D721Med (cell line): ENCODE results near the gene SERPINI1.
A peak's percentile ranks its signal among the peaks of the same experiment; 100 is the strongest.

Source experiments
- DNase-seq: peaks from one replicate; pipeline ENCODE4 v3.0.0; 2011; ENCODE audit warnings: low spot score; ENCODE audit not compliant: insufficient read length
- FAIRE-seq: peaks from 2 replicates; lab custom pipeline; 2011; peaks lifted over from hg19 to GRCh38; lab: Jason Lieb, UNC
- TF ChIP-seq, protein P1 (sequence below): IDR thresholded peaks from 2 replicates; pipeline ENCODE4 v1.5.1; 2012; ENCODE audit warnings: mild to moderate bottlenecking, control low read depth; ENCODE audit not compliant: insufficient read depth; ENCODE audit errors: missing control alignments

SERPINI1 gene

DNA sequence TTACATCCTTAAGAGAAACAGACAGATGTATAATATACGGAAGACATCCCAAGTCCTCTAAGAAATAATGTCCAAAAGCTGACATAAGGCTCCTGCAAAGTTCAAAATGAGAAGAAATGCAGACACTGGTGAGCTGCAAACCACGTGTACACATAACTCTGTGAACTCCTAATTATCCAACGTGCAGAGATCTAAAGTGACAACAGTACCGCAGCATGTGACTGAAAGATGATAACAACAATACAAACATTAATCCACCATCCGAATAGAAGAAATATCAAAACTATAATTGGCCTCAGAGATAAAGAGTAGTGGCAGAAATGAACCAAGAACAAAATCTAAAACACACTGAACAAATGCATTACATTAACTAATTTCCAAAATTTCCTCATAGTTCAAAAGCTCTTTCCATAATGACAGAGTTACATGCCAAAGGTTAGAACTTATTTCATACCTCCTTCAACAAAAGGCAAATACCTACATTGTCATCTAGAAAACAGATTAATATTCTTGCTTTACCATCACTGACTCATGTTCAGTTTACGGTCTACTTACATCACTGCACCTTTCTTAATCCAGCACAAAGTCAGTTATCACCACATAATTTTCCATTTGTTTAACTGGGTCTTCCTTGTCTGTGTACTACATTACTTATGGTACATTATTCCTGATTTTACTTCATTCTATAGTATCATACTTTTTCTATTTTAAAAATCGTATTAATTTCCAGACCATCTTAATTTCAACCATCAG, 3.0 kb upstream of the SERPINI1 start:
- no peak for FAIRE-seq
- TF ChIP-seq, protein P1, sequence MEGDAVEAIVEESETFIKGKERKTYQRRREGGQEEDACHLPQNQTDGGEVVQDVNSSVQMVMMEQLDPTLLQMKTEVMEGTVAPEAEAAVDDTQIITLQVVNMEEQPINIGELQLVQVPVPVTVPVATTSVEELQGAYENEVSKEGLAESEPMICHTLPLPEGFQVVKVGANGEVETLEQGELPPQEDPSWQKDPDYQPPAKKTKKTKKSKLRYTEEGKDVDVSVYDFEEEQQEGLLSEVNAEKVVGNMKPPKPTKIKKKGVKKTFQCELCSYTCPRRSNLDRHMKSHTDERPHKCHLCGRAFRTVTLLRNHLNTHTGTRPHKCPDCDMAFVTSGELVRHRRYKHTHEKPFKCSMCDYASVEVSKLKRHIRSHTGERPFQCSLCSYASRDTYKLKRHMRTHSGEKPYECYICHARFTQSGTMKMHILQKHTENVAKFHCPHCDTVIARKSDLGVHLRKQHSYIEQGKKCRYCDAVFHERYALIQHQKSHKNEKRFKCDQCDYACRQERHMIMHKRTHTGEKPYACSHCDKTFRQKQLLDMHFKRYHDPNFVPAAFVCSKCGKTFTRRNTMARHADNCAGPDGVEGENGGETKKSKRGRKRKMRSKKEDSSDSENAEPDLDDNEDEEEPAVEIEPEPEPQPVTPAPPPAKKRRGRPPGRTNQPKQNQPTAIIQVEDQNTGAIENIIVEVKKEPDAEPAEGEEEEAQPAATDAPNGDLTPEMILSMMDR: no peak
- no peak for DNase-seq

DNA sequence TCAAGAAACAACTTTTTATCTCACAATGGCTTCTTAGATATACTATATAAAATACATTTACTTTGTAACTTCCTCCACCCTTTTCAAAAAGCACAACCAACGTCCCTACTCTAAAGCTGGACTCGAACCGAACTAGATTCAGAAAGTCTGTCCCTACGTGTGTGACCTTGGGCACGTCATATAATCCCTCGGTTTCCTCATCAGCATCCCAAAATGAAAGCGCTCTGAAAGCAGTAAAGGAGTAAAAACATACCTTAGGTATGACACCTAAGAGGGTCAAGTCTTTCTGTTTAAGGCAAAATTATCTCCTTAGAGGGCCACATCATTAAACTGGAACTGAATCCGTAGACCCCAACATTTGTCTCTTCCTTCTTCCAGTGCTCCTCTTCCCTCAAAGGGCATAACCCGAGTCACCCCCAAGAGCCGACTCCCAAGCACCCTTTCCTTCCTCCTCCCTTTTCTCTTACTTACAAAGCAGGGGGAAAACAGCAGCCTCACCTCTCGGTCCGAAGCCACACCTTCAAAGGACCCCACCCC, 1.5 kb upstream of the SERPINI1 start:
- DNase-seq (no peak), FAIRE-seq (no peak)
- TF ChIP-seq, protein P1: no peak

DNA sequence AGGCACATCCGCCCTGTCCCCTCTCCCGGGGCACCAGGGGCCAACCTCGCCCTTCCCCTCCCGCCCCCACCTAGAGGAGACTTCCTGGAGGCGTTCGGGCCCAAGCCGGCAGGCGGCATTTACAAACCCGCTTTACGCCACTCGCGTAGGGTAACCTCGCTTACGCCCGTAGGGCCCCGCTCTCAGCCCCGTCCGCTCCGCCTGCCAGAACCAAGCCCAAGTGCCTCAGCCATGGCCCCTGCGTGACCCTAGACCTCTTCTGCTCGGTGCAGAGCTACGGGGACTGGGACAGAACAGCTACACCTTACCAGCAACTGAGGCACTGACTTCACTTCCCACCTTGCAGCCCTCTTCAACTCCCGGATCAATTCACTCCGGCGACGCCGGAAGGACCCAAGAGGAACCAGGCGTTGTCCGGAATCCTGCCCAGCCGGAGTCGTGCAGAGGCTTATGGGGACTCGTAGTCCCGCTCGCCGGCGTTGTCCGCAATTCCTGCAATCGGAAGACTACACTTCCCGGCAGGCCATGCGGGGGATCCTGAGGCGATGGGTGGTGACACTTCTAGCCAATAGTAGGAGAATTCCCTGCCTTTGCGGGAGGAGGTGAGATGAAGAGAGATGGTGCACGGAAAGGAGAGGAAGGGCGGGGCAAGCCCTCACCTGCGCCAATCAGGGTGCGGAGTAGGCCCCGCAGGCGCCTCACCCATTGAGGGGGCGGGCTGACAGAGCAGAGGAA, 856 bp upstream of the SERPINI1 start, which contains the start of gene PDCD10:
PDCD10 (minus strand) TSS at position 395 of the 735 bp plus-strand sequence. CDS start 14,735 bp downstream, outside the sequence.
- TF ChIP-seq, protein P1: no peak
- peak; percentile 21 for DNase-seq
- peak; percentile 67 for FAIRE-seq

DNA sequence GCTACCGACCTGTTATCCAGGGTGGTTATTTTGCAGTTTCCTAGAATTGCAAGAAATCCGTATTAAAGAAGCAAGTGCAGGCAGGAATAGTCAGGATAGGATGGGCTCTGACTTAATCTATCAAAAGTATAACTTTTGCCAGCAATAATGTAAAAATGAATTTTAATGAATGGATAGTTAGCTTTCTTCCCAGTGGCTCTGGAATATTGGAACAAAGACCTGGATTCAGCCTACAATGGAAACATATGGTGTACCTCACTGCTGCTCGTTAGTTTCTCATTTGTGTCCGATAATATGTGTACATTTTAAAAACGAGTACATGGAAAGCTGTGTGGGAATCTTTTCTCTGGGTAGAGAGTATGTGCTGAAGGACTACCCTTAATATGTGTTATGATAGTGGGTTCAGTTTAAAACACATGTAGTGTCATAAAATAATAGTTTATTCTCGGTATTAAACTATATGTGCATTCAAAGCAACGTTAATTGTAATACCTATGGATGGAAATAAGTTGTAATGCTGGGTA, 805 bp downstream of the SERPINI1 start:
- no peak for DNase-seq
- no peak for FAIRE-seq
- TF ChIP-seq, protein P1: no peak

DNA sequence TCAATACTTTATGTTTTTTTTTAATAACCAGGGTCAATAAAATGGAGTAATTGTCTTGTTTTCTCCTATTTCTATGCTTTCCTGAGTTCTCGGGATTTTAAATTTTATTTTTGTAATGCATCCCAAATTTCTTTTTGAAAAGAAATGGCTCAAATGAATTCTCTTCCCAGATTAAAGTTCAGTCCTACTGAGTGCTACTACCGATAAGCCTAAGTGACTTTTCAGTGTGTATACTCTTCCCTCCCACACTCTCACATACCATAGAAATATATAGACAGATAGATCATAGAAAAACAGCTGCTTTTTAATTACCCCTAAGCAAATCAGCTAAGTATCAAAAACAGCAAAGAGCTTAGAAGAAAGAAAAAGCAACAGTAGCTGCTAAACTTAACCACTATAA, 1.5 kb downstream of the SERPINI1 start:
- TF ChIP-seq, protein P1: no peak
- DNase-seq (no peak), FAIRE-seq (no peak)

DNA sequence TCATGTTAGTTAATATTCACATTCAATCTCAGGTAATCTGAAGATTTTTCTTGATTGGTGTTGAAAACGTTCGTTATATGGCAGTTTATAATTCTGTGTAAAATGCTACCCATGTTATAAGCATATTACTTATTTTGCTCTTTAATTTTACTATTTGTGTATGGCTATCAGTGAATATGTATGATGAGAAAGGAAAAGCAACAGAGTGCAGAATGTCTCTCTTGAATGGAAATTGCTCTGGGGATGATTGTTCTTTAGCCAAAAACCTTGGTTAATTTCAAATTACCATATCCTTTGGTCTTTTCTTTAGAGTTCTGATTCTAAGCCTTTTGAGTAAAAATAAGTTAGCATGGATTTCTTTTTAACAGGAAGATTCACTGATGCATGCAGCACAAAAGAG, 2.5 kb downstream of the SERPINI1 start:
- no peak for DNase-seq
- TF ChIP-seq, protein P1: no peak

More for the DNA sequence above, 2.5 kb downstream of the SERPINI1 start:
- no peak for FAIRE-seq
